Heart left ventricle (tissue), 16 donors: Measurements from ENCODE around the gene OXCT2. TPM values are rescaled to one million over a fixed set of nuclear protein-coding genes. Genes with fewer than 3 reads are reported as not detected.
"Not testable (repeated sequence)": the region's sequence is repeated elsewhere in the genome, so short reads cannot be mapped to it uniquely, and the experiment has no call there.

ENCODE experiments used
- ATAC-seq, 4 donors: fragments of 200-7000 bp; cut with Tn5 transposase; one replicate each; pipeline ENCODE4 v1.9.1; 2020 to 2022; ENCODE audit warnings: moderate library complexity in 4 of 4, mild to moderate bottlenecking in 3 of 4, moderate number of reproducible peaks in 1 of 4
- DNase-seq, 5 donors: peaks; one replicate each; pipeline ENCODE4 v3.0.0-alpha.2; 2020
- H3K27ac ChIP-seq, 12 donors: fragments of 200-600 bp; sonication (generic) in 4 of 12; one replicate each; pipeline versions ENCODE4 v1.5.0 to v1.8.0; 2016 to 2022; ENCODE audit warnings: mild to moderate bottlenecking in 2 of 12
- H3K27me3 ChIP-seq, 9 donors: fragments of 200-600 bp; sonication (generic) in 2 of 9; one replicate each; pipeline versions ENCODE4 v1.5.1 to v1.8.0; 2016 to 2022; ENCODE audit warnings: mild to moderate bottlenecking in 3 of 9
- H3K36me3 ChIP-seq, 9 donors: fragments of 200-600 bp; sonication (generic) in 2 of 9; one replicate each; pipeline versions ENCODE4 v1.5.0 to v1.8.0; 2018 to 2022; ENCODE audit warnings: mild to moderate bottlenecking in 2 of 9
- H3K4me1 ChIP-seq, 12 donors: fragments of 200-600 bp; sonication (generic) in 4 of 12; one replicate each; pipeline versions ENCODE4 v1.5.0 to v1.8.0; 2016 to 2022; ENCODE audit warnings: mild to moderate bottlenecking in 3 of 12
- H3K4me3 ChIP-seq, 12 donors: fragments of 200-600 bp; sonication (generic) in 4 of 12; one replicate each; pipeline versions ENCODE4 v1.5.0 to v1.8.0; 2017 to 2022; ENCODE audit warnings: mild to moderate bottlenecking in 9 of 12, moderate library complexity in 4 of 12
- H3K9me3 ChIP-seq, 12 donors: fragments of 200-600 bp; sonication (generic) in 4 of 12; one replicate each; pipeline versions ENCODE4 v1.5.0 to v1.8.0; 2016 to 2022; ENCODE audit warnings: mild to moderate bottlenecking in 1 of 12
- POLR2A ChIP-seq, 2 donors: fragments of 450-650 bp; IDR thresholded peaks; one replicate each; pipeline ENCODE4 v1.6.1; 2017; ENCODE audit warnings: antibody characterized with exemption in 2 of 2, mild to moderate bottlenecking in 2 of 2, moderate library complexity in 2 of 2
- whole genome bisulfite sequencing, 4 donors: extraction: QIAGEN DNeasy Blood & Tissue Kit in 2 of 4; methylation state at CpG; one replicate each; pipeline versions ENCODE4 v1.1.5 to v1.1.7; 2013 to 2018; 5-methylcytosine and 5-hydroxymethylcytosine counted together
- intact Hi-C, 10 donors: fragments of 100-400 bp; cut with DNase I; formaldehyde crosslinking; loops; one replicate each; pipeline versions ENCODE4 v1.11.1 to v1.14.2; 2022
- polyA plus RNA-seq, 2 donors: library from polyadenylated mRNA; stranded (reverse); fragments of 200-250 nt; gene quantifications; one replicate each; pipeline ENCODE4 v1.2.3, GENCODE V29; 2013
- total RNA-seq, 9 donors: library from RNA; depleted of rRNA in 2 of 9; stranded (reverse); fragments of >200 nt in 2 of 9; fragmentation: NEBNext Ultra II Directional in 3 of 9; extraction: Animal tissue kit (Norgen Biotek cat#: 25700) in 3 of 9; gene quantifications; one replicate each; pipeline versions ENCODE4 v1.1.0 to v1.2.4, GENCODE V29; 2016 to 2023
- TF ChIP-seq, protein P1 (sequence below), 12 donors: fragments of 200-600 bp; sonication (generic) in 4 of 12; IDR thresholded peaks; one replicate each; pipeline versions ENCODE4 v1.5.0 to v1.8.0; 2018 to 2022; ENCODE audit warnings: antibody characterized with exemption in 12 of 12, mild to moderate bottlenecking in 5 of 12
- donor health status: ischemic (EF 13 %, LVEDD 7.1; RV severe dilation, severe dysfunction).
- donor health status: healthy with polysubstance abuse.
- donor health status: DM: no; HTN: yes; CAD: no.
- donor health status: DM: no; HTN: no; CAD: no.
- donor health status: ischemic (EF 25% LVEDD 6.9; RV normal size, moderate dysfunction).
- donor health status: ischemic (EF 25% LVEDD 5.7; RV mildly dilated, moderate dysfunction).
- donor health status: healthy.
- donor health status: DM: yes; HTN: yes; CAD: no.
- donor health status: ischemic (EF 35%, LVEDD 5.7; RV mildly dilated, moderate dysfunction).
- donor health status: nonischemic (EF 11% LVEDD 7.7; RV severe dilation, severe dysfunction).
- donor health status: DM: yes; HTN: yes; CAD: no.
- donor health status: PGD.
- donor health status: ischemic (EF 29% LVEDD 5.4; RV normal size, mild dysfunction).
- donor health status: nonischemic (EF 23%, LVEDD 6.1; RV moderate dilation, normal function).

OXCT2 gene
- total and polyA plus RNA-seq, 11 donors: 0.75 to 7.5 (median 2.7) TPM

DNA sequence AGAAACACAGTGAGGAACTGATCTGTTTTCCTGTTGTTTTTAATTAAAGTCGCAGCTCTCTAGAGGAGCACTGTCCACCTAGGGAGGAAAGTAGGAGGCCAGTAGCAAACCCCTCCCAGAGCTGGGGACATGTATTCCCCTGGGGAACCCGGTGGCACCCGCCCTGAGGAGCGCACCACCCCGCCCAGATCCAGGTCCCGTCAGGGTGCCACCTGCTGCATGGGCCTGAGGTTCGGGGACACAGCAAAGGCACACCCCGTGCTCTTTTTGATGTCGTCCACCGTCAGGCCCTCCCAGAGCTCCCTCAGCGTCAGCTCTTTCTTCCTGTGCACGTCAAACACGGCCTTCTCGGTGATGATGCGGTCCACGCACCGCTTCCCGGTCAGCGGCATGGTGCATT lies 1.6 kb downstream of the OXCT2 start:
- H3K36me3 ChIP-seq, H3K4me1 ChIP-seq, H3K9me3 ChIP-seq, H3K27me3 ChIP-seq, DNase-seq, ATAC-seq, H3K4me3 ChIP-seq, H3K27ac ChIP-seq, intact Hi-C loops: not testable (repeated sequence)
- 77 to 88% (median 79%) methylated on average over 9 to 18 of the region's 19 CpGs; no CpG with 5 or more reads in 1 of the 4 donors for WGBS, 4 donors

DNA sequence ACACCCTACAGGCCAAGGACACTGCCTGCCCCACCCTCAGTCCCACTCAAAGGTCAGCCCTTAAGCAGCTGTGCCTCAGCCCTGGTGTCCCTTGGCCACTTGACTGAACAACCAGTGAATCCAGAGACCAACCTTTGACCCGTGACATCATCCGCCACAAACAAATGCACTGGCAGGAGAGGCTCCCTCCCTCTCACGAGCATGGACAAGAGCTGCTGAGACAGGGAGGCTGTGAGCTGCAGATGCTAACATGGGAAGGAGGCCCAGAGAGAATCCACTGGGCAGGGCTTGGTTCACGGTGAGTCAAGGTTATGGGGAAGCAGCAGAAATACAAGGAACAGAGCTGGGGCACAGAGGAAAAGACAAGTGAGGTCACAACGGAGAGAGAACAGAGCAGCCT lies 4.7 kb downstream of the OXCT2 start:
- H3K27me3 ChIP-seq, H3K4me1 ChIP-seq, H3K27ac ChIP-seq, H3K4me3 ChIP-seq, H3K36me3 ChIP-seq, DNase-seq, H3K9me3 ChIP-seq, intact Hi-C loops: not testable (repeated sequence)
- ATAC-seq: peak in 1 of 4 donors; percentile 6
- 60 to 71% (median 67%) methylated on average over 1 to 3 of the region's 5 CpGs for WGBS, 4 donors

DNA sequence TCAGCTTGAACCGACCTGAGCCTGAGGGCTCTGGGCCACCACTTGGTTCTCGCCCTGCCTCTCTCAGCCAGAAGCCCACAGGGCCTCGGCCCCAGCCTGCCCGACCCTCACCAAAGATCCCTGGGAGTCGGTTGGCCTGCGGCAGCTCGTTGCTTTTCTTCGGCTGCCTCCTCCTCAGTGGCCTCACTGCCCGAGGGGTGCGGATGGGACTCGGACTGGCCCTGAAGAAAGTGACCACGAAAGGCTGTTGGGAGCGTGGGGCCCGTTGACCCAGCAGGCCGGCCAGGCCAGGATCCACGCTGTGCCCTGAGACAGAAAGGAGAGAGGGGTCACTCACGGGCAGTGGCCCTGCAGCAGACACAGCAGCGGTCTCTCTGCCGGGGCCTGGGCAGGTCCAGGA lies 6.6 kb downstream of the OXCT2 start:
- H3K27me3 ChIP-seq, intact Hi-C loops, H3K36me3 ChIP-seq, DNase-seq, H3K4me3 ChIP-seq, H3K4me1 ChIP-seq, H3K9me3 ChIP-seq, H3K27ac ChIP-seq: not testable (repeated sequence)
- ATAC-seq: peak in 2 of 4 donors; percentile 3 to 10
- 90 to 100% (median 94%) methylated on average over 7 to 14 of the region's 19 CpGs; no CpG with 5 or more reads in 1 of the 4 donors for WGBS, 4 donors

DNA sequence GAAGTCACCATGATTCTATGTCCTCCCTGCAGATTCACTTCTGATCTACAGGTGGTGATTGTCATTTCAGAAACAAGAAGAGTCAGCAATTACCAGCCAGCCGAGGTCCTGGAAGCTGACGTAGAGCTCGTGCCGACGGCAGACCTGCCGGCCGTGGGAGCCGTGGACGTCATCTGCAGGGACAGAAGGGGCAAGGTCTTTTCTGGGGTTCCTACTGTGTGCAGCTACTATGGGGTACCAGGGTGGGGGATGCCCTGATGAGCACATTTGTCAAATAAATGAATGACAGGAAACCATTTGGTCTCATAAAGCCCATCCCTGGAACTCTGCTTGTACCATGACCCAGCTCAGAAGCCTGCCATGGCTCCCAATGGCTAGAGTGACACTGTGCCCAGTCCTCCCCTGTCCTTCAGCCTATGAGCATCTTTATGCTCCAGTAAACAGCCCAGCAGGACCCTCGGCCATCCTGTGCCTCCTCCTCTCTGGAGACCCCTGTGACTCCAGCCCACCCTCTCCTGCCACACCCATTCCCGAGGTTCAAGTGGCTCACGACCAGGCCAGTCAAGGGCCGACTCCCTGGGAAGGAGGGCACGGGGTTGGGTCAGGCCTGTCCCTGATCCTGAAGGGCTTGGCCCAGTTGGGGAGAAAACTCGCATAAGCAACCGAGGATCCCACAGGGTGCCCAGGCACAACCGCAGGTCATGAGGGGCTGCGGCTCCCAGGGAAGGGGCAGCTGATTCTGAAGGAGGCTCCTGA lies 7.4 kb downstream of the OXCT2 start:
- intact Hi-C loops: not testable (repeated sequence)
- 81 to 87% (median 82%) methylated on average over 14 to 16 of the region's 18 CpGs for WGBS, 4 donors

DNA sequence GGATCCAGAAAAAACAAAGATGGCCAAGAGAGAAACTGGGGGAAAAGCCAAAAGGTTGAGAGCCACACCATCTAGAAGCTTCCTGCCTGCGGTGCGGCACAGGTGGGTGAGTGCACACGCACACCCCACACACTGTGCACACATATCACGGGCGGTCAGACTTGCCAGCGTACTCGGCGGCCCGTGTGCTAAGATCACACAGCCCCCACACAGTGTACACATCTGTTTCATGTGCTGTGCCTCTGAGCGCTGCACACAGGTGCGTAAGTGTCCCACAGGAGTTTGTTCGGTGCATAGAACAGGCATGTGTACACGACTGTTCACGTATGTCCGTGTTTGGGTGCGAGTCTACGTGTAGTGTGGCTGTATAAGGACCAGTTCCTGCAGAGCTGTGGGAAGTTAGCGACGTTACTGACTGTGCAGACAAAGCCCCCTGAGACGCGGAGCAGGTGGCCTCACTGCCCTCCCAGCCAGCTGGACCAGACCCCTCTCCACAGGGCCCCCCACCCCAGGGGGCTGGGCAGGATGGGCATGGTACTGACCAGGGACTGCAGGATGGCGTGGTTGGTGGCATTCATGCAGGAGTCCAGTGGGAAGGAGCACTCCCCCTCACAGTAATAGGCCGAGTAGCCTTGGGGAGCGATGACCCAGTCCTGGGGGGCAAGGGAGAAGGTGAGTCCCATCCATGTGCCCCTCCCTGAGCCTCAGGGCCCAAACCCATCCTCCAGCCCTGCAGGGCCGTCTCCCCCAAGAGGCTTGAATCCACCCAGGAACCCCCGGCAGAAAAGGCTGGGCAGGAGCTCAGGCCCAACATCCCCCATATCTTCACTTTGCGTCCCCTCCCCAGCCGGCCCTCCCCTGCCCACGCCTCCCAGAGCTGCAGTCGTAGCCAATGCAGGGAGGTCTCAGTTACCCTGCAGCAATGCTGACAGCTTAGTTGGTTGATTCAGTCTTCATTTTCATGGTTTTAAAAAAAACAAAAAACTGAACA lies 8.3 kb downstream of the OXCT2 start:
- peaks cover 0 to 21% (median 16%) of the 10 kb centered on the region in 9 donors for H3K36me3 ChIP-seq

More for the DNA sequence above, 7.4 kb downstream of the OXCT2 start:
- peaks cover 0 to 12% (median 6%) of the 10 kb centered on the region in 9 donors for H3K36me3 ChIP-seq
- H3K27ac ChIP-seq, H3K4me1 ChIP-seq, H3K9me3 ChIP-seq, ATAC-seq, DNase-seq, H3K27me3 ChIP-seq, H3K4me3 ChIP-seq: not testable (repeated sequence)

More for the DNA sequence above, 8.3 kb downstream of the OXCT2 start:
- no peak for ATAC-seq
- H3K9me3 ChIP-seq: no peaks in the 10 kb centered on the region
- 81 to 91% (median 90%) methylated on average over 17 to 30 of the region's 30 CpGs for WGBS, 4 donors
- intact Hi-C loops: no loop called here
- no peak for TF ChIP-seq POLR2A (IDR thresholded peaks at IDR 0.05)
- TF ChIP-seq, protein P1, sequence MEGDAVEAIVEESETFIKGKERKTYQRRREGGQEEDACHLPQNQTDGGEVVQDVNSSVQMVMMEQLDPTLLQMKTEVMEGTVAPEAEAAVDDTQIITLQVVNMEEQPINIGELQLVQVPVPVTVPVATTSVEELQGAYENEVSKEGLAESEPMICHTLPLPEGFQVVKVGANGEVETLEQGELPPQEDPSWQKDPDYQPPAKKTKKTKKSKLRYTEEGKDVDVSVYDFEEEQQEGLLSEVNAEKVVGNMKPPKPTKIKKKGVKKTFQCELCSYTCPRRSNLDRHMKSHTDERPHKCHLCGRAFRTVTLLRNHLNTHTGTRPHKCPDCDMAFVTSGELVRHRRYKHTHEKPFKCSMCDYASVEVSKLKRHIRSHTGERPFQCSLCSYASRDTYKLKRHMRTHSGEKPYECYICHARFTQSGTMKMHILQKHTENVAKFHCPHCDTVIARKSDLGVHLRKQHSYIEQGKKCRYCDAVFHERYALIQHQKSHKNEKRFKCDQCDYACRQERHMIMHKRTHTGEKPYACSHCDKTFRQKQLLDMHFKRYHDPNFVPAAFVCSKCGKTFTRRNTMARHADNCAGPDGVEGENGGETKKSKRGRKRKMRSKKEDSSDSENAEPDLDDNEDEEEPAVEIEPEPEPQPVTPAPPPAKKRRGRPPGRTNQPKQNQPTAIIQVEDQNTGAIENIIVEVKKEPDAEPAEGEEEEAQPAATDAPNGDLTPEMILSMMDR (IDR thresholded peaks at IDR 0.05): no peak
- no peaks in the 10 kb centered on the region for H3K27me3 ChIP-seq
- no peak overlapping the region for H3K27ac ChIP-seq
- H3K4me1 ChIP-seq: no peaks in the 10 kb centered on the region
- DNase-seq: no peak
- H3K4me3 ChIP-seq: no peak overlapping the region
